Left renal pelvis (tissue), 4 donors: ENCODE data around the gene ZNF665. TPM values are rescaled to one million over a fixed set of nuclear protein-coding genes. Genes with fewer than 3 reads are reported as not detected.
"Not testable (repeated sequence)": the region's sequence is repeated elsewhere in the genome, so short reads cannot be mapped to it uniquely, and the experiment has no call there.

Experiments used
- DNase-seq, 4 donors: peaks; one replicate each; pipeline ENCODE4 v3.0.0-alpha.2; 2013; ENCODE audit warnings: low read depth in 4 of 4, low spot score in 3 of 4
- polyA plus RNA-seq, 4 donors: library from polyadenylated mRNA; unstranded; fragments of 120-200 nt; gene quantifications; one replicate each; pipeline ENCODE4 v1.2.1, GENCODE V29; 2013; ENCODE audit not compliant: insufficient read length in 4 of 4

Gene ZNF665
- polyA plus RNA-seq, result 1 to 10 TPM; 6.8 to 9.3 (median 9.0) TPM

- DNase-seq, result peak; percentile 62 to 80 (median 70)
Measured at GRCh38 chr19:53192771-53193534, at the start of gene ZNF665. TSS of gene ZNF665 (minus strand) at chr19:53193358. CDS start at chr19:53182898, 10,460 bp downstream.

- DNase-seq, result no peak
Measured at GRCh38 chr19:53237114-53237777, 44.1 kb upstream of the ZNF665 start.

GRCh38 chr19:53224606-53225005 is 31.4 kb upstream of the ZNF665 start:
- DNase-seq, result no peak

GRCh38 chr19:53222716-53223115 is 29.6 kb upstream of the ZNF665 start:
- not testable (repeated sequence) for DNase-seq

- DNase-seq, result no peak
Measured at GRCh38 chr19:53212703-53213320, 19.7 kb upstream of the ZNF665 start.

- not testable (repeated sequence) for DNase-seq
Measured at GRCh38 chr19:53211554-53211953, 18.4 kb upstream of the ZNF665 start.

GRCh38 chr19:53196777-53197396 is 3.7 kb upstream of the ZNF665 start:
- peak; percentile 83 to 87 (median 86) for DNase-seq

GRCh38 chr19:53195265-53195903 is 2.2 kb upstream of the ZNF665 start:
- peak; percentile 71 to 85 (median 72) for DNase-seq

GRCh38 chr19:53193535-53194222 is 521 bp upstream of the ZNF665 start:
- peak in 1 of 4 donors; percentile 18 for DNase-seq

- no peak for DNase-seq
Measured at GRCh38 chr19:53190253-53190652, 2.9 kb downstream of the ZNF665 start.

- DNase-seq, result not testable (repeated sequence)
Measured at GRCh38 chr19:53189691-53190198, 3.4 kb downstream of the ZNF665 start.

- DNase-seq, result not testable (repeated sequence)
Measured at GRCh38 chr19:53185155-53185882, 7.8 kb downstream of the ZNF665 start.

- DNase-seq, result no peak
Measured at GRCh38 chr19:53183146-53183764, 9.9 kb downstream of the ZNF665 start.

- no peak for DNase-seq
Measured at GRCh38 chr19:53182202-53182601, 11.0 kb downstream of the ZNF665 start.

- no peak for DNase-seq
Measured at GRCh38 chr19:53177986-53178385, 15.2 kb downstream of the ZNF665 start.

- no peak for DNase-seq
Measured at GRCh38 chr19:53172889-53173288, 20.3 kb downstream of the ZNF665 start.

- DNase-seq, result no peak
Measured at GRCh38 chr19:53165691-53166091, 27.5 kb downstream of the ZNF665 start.

- DNase-seq, result no peak
Measured at GRCh38 chr19:53161123-53161522, 32.0 kb downstream of the ZNF665 start.

GRCh38 chr19:53160350-53160749 is 32.8 kb downstream of the ZNF665 start:
- DNase-seq, result no peak
